Endothelial cell of umbilical vein (primary cell): Measurements from ENCODE around the gene NLRP3. TPM values are rescaled to one million over a fixed set of nuclear protein-coding genes. Genes with fewer than 3 reads are reported as not detected.

Experiments used
- BruUV-seq: library from RNA; stranded (reverse); fragments of 400-500 nt; replicated peaks from 2 replicates; lab custom pipeline; 2021; lab: Mats Ljungman, UMichigan
- CTCF ChIA-PET: fragments of 300-600, 350-600 bp; sonication (Branson Sonifier 250); formaldehyde crosslinking; loops from one replicate; lab custom pipeline; 2021; ENCODE audit warnings: antibody characterized with exemption, inconsistent platforms; lab: Charles Lee
- POLR2A ChIA-PET: fragments of 300-600, 350-600 bp; sonication (Branson Sonifier 250); formaldehyde crosslinking; loops from one replicate; lab custom pipeline; 2021; ENCODE audit warnings: antibody characterized with exemption, inconsistent platforms; lab: Charles Lee
- DNase-seq: peaks from one replicate; pipeline ENCODE4 v3.0.0-alpha.2; 2011; ENCODE audit warnings: low read depth, low spot score
- FAIRE-seq: peaks from 2 replicates; lab custom pipeline; 2011; peaks lifted over from hg19 to GRCh38; lab: Jason Lieb, UNC
- H2AFZ ChIP-seq: 2 replicates; pipeline ENCODE4 v1.6.0; 2012; ENCODE audit warnings: low read depth, low read length, control low read depth, inconsistent platforms
- H3K27ac ChIP-seq: 2 replicates; pipeline ENCODE4 v1.5.1; 2011; ENCODE audit warnings: low read depth, mild to moderate bottlenecking, control low read depth, low read length, moderate library complexity; ENCODE audit not compliant: insufficient read depth
- H3K27me3 ChIP-seq, 2 experiments: 2 replicates each; pipeline versions ENCODE4 v1.6.0 to v1.6.1; 2011; ENCODE audit warnings: low read length in 2 of 2, mixed read lengths in 1 of 2; ENCODE audit not compliant: control insufficient read depth in 2 of 2, insufficient read depth in 2 of 2
- H3K36me3 ChIP-seq, 2 experiments: 2 replicates in 1 of 2; 3 replicates in 1 of 2; pipeline ENCODE4 v1.5.1; 2011; ENCODE audit warnings: low read length in 2 of 2, mild to moderate bottlenecking in 1 of 2, moderate library complexity in 1 of 2; ENCODE audit not compliant: control insufficient read depth in 2 of 2, insufficient read depth in 2 of 2; ENCODE audit errors: extremely low read depth in 1 of 2
- H3K4me1 ChIP-seq: 3 replicates; pipeline ENCODE4 v1.5.1; 2011; ENCODE audit warnings: mild to moderate bottlenecking, low read length; ENCODE audit not compliant: control insufficient read depth, insufficient read depth; ENCODE audit errors: extremely low read depth
- H3K4me2 ChIP-seq: 2 replicates; pipeline ENCODE4 v1.6.1; 2011; ENCODE audit warnings: low read length, control low read depth, mixed read lengths; ENCODE audit not compliant: insufficient read depth
- H3K4me3 ChIP-seq, 3 experiments: fragments of 200-600 bp in 1 of 3; sonication (generic), shearing (Covaris generic) in 1 of 3; replicated peaks in 1 of 3; 2 replicates each; pipeline ENCODE4 v1.5.1; 2011 to 2016; ENCODE audit warnings: control low read depth in 3 of 3, low read length in 3 of 3, mild to moderate bottlenecking in 2 of 3, inconsistent platforms in 1 of 3, low read depth in 1 of 3, moderate library complexity in 1 of 3; ENCODE audit not compliant: insufficient read depth in 1 of 3
- H3K79me2 ChIP-seq: 2 replicates; pipeline ENCODE4 v1.6.0; 2012; ENCODE audit warnings: low read length, inconsistent platforms; ENCODE audit not compliant: control insufficient read depth, insufficient read depth
- H3K9ac ChIP-seq: replicated peaks from 2 replicates; pipeline ENCODE3; 2011; ENCODE audit warnings: low read length, control low read depth; ENCODE audit not compliant: insufficient read depth; ENCODE audit errors: extremely low read depth
- H3K9me1 ChIP-seq: replicated peaks from 3 replicates; pipeline ENCODE4 v1.6.0; 2011; ENCODE audit warnings: mild to moderate bottlenecking, low read length; ENCODE audit not compliant: control insufficient read depth, insufficient read depth; ENCODE audit errors: extremely low read depth
- H3K9me3 ChIP-seq: replicated peaks from 2 replicates; pipeline ENCODE4 v1.5.1; 2012; ENCODE audit warnings: low read length, inconsistent platforms; ENCODE audit not compliant: control insufficient read depth, insufficient read depth
- H4K20me1 ChIP-seq: replicated peaks from 2 replicates; pipeline ENCODE3; 2011; ENCODE audit warnings: mild to moderate bottlenecking, low read length; ENCODE audit not compliant: control insufficient read depth, insufficient read depth; ENCODE audit errors: extremely low read depth
- EZH2 ChIP-seq: IDR thresholded peaks from 2 replicates; pipeline ENCODE4 v1.6.1; 2012; ENCODE audit warnings: borderline replicate concordance, low read depth, mild to moderate bottlenecking, moderate library complexity, low read length, inconsistent platforms; ENCODE audit not compliant: severe bottlenecking
- FOS ChIP-seq: IDR thresholded peaks from 2 replicates; pipeline ENCODE4 v1.6.1; 2011; ENCODE audit warnings: mild to moderate bottlenecking, low read length, moderate library complexity, borderline replicate concordance; ENCODE audit not compliant: insufficient read depth
- GATA2 ChIP-seq: IDR thresholded peaks from 2 replicates; pipeline ENCODE4 v1.7.0; 2011; ENCODE audit warnings: low read depth, mild to moderate bottlenecking, moderate library complexity, mixed read lengths, low read length; ENCODE audit not compliant: insufficient read length, insufficient read depth
- JUN ChIP-seq: IDR thresholded peaks from 2 replicates; pipeline ENCODE4 v1.6.1; 2011; ENCODE audit warnings: borderline replicate concordance, low read depth; ENCODE audit not compliant: insufficient read length, insufficient read depth
- MYC ChIP-seq: IDR thresholded peaks from one replicate; pipeline ENCODE4 v1.6.1; 2011; ENCODE audit warnings: mild to moderate bottlenecking, low read depth, low read length
- POLR2A ChIP-seq: IDR thresholded peaks from 2 replicates; pipeline ENCODE4 v1.6.1; 2012; ENCODE audit warnings: low read depth, mild to moderate bottlenecking, control low read depth, low read length
- POLR2AphosphoS5 ChIP-seq: IDR thresholded peaks from 2 replicates; pipeline ENCODE4 v1.6.1; 2012; ENCODE audit warnings: low read depth, mild to moderate bottlenecking, control low read depth, low read length, moderate library complexity; ENCODE audit not compliant: insufficient read depth
- dilution Hi-C: fragments of 300-500 bp; cut with MboI; formaldehyde crosslinking; loops from one replicate; pipeline ENCODE4 v1.15.0; 2019; ENCODE audit warnings: low sequenced_read_pairs; ENCODE audit not compliant: extremely low pct_ligation_motif_present
- intact Hi-C: fragments of 100-400 bp; cut with micrococcal nuclease; formaldehyde crosslinking; loops from one replicate; pipeline ENCODE4 v1.10.0; 2022
- polyA plus RNA-seq, 4 experiments: library from polyadenylated mRNA; depleted of rRNA in 3 of 4; stranded (reverse) in 3 of 4; unstranded in 1 of 4; fragments of >200 nt; gene quantifications; 2 replicates each; pipeline versions ENCODE4 v1.2.1 to v1.2.3, GENCODE V29; 2011 to 2012; ENCODE audit warnings: missing spikeins in 1 of 4
- total RNA-seq: library from RNA; stranded (reverse); gene quantifications from 2 replicates; pipeline ENCODE4 v1.2.3, GENCODE V29; 2021
- TF ChIP-seq, protein P1 (sequence below), 2 donors: IDR thresholded peaks; 1 replicate in 1 of 2; 2 replicates in 1 of 2; pipeline ENCODE4 v1.5.1; 2011; ENCODE audit warnings: low read length in 2 of 2, mild to moderate bottlenecking in 2 of 2, moderate library complexity in 2 of 2, control low read depth in 1 of 2, inconsistent platforms in 1 of 2, low read depth in 1 of 2; ENCODE audit not compliant: insufficient read depth in 1 of 2; ENCODE audit errors: extremely low read depth in 1 of 2
- TF ChIP-seq, protein P2 (sequence below): IDR thresholded peaks from 2 replicates; pipeline ENCODE4 v1.6.1; 2011; ENCODE audit not compliant: insufficient read depth, insufficient read length

NLRP3 gene
- total and polyA plus RNA-seq, 2 donors (not counting 3 experiments of a cell fraction or from before 2014, with no cell fraction given): 0.24 to 0.29 TPM

DNA sequence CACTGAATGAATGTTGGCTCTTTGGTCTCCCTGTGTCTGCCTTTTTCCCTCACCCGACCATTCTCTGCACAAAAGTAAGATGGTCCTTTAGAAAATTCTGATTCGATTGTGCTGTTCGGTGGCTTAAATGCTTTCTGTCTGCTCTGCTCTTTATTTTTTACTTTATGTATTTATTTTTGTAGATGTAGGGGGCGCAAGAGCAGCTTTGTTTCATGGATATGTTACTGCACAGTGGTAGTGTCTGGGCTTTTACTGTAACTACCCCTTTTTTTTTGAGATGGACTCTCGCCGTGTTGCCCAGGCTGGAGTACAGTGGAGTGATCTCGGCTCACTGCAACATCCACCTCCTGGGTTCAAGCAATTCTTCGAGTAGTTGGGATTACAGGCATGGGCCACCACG, 15.7 kb downstream of the NLRP3 start:
- H3K4me2 ChIP-seq: no peak overlapping the region
- no peak overlapping the region for H3K4me3 ChIP-seq
- H3K79me2 ChIP-seq: no peaks in the 10 kb centered on the region
- no peaks in the 10 kb centered on the region for H3K4me1 ChIP-seq
- CTCF ChIA-PET: no interaction called here
- DNase-seq (no peak), FAIRE-seq (no peak)
- dilution Hi-C loops: no loop called here
- TF ChIP-seq MYC: no peak
- no peak for TF ChIP-seq EZH2
- TF ChIP-seq, protein P1, sequence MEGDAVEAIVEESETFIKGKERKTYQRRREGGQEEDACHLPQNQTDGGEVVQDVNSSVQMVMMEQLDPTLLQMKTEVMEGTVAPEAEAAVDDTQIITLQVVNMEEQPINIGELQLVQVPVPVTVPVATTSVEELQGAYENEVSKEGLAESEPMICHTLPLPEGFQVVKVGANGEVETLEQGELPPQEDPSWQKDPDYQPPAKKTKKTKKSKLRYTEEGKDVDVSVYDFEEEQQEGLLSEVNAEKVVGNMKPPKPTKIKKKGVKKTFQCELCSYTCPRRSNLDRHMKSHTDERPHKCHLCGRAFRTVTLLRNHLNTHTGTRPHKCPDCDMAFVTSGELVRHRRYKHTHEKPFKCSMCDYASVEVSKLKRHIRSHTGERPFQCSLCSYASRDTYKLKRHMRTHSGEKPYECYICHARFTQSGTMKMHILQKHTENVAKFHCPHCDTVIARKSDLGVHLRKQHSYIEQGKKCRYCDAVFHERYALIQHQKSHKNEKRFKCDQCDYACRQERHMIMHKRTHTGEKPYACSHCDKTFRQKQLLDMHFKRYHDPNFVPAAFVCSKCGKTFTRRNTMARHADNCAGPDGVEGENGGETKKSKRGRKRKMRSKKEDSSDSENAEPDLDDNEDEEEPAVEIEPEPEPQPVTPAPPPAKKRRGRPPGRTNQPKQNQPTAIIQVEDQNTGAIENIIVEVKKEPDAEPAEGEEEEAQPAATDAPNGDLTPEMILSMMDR (IDR thresholded peaks at IDR 0.05; ENCODE audit: extremely low read depth in 1 of 2, insufficient read depth in 1 of 2, low read depth in 1 of 2, low read length in 2 of 2): no peak
- no peak for TF ChIP-seq POLR2A
- no peak for TF ChIP-seq JUN
- TF ChIP-seq, protein P2, sequence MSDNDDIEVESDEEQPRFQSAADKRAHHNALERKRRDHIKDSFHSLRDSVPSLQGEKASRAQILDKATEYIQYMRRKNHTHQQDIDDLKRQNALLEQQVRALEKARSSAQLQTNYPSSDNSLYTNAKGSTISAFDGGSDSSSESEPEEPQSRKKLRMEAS: no peak
- TF ChIP-seq FOS: no peak
- TF ChIP-seq GATA2: no peak
- TF ChIP-seq POLR2AphosphoS5: no peak
- no peak overlapping the region for H3K27ac ChIP-seq
- no TSS peak for BruUV-seq
- no peaks in the 10 kb centered on the region for H3K36me3 ChIP-seq
- no peak overlapping the region for H2AFZ ChIP-seq
- H3K27me3 ChIP-seq: no peaks in the 10 kb centered on the region
- intact Hi-C loops: no loop called here
- peaks cover 2% of the 10 kb centered on the region for H3K9me3 ChIP-seq
- POLR2A ChIA-PET: no interaction called here
- H4K20me1 ChIP-seq: no peaks in the 10 kb centered on the region
- H3K9ac ChIP-seq: no peak overlapping the region
- no peaks in the 10 kb centered on the region for H3K9me1 ChIP-seq
